Mucosa of descending colon (tissue), 3 donors: ENCODE results near the gene PPM1D. TPM values are rescaled to one million over a fixed set of nuclear protein-coding genes. Genes with fewer than 3 reads are reported as not detected.
"Not testable (repeated sequence)": the region's sequence is repeated elsewhere in the genome, so short reads cannot be mapped to it uniquely, and the experiment has no call there.

Source experiments
- ATAC-seq: fragments of 200-7000 bp; cut with Tn5 transposase; one replicate; pipeline ENCODE4 v1.9.1; 2020; ENCODE audit warnings: mild to moderate bottlenecking, moderate library complexity
- DNase-seq, 3 donors: peaks; one replicate each; pipeline ENCODE4 v3.0.0-alpha.2; 2020
- H3K36me3 ChIP-seq: fragments of 200-600 bp; one replicate; pipeline ENCODE4 v1.8.0; 2021; ENCODE audit warnings: low read depth, mild to moderate bottlenecking
- H3K4me1 ChIP-seq: fragments of 200-600 bp; one replicate; pipeline ENCODE4 v1.8.0; 2021; ENCODE audit warnings: low read depth, mild to moderate bottlenecking
- H3K4me3 ChIP-seq: fragments of 200-600 bp; one replicate; pipeline ENCODE4 v1.8.0; 2021; ENCODE audit warnings: mild to moderate bottlenecking
- H3K9me3 ChIP-seq: fragments of 200-600 bp; one replicate; pipeline ENCODE4 v1.8.0; 2021; ENCODE audit warnings: mild to moderate bottlenecking
- intact Hi-C, 2 donors: fragments of 100-400 bp; cut with DNase I in 1 of 2; cut with micrococcal nuclease in 1 of 2; formaldehyde crosslinking; loops; one replicate each; pipeline versions ENCODE4 v1.11.0 to v1.11.1; 2022; cut with DNase I, micrococcal nuclease
- total RNA-seq, 3 donors: library from RNA; stranded (reverse); fragmentation: NEBNext Ultra II Directional in 2 of 3; extraction: Animal tissue kit (Norgen Biotek cat#: 25700) in 2 of 3; gene quantifications; one replicate each; pipeline versions ENCODE4 v1.2.1 to v1.2.4, GENCODE V29; 2021 to 2023
- TF ChIP-seq, protein P1 (sequence below): fragments of 200-600 bp; IDR thresholded peaks from one replicate; pipeline ENCODE4 v1.8.0; 2022; ENCODE audit warnings: antibody characterized with exemption, mild to moderate bottlenecking
- donor health status: DM: no; HTN: no; CAD: no; lungs with moderate emphysema.
- donor health status: DM: no; HTN: no; CAD: no.
- donor health status: DM: no; HTN: yes; CAD: no.

Gene PPM1D
- total RNA-seq, 3 donors from 2014 or later = 16.0 to 20.6 (median 16.3) TPM

DNA sequence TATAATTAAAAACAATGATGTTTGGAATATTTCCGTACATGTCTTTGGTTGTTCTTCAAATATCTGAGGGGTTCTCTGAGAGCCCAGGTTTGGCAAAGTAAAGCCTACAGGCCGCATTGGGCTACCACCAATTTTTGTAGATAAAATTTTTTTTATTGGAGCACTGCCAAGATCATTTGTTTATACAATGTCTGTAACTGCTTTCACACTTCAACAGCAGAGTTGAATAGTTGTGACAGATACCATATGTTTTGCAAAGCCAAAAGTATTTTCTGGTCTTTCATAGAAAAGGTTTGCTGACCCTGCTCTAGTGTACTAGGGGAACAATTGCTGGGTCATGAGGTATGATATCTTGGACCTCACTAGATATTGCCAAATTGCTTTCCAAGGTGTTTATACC, 10.5 kb downstream of the PPM1D start:
- Histone ChIP-seq H3K36me3 (no peaks in the 10 kb centered on the region), H3K4me3 (no peak overlapping the region), H3K9me3 (no peaks in the 10 kb centered on the region), H3K4me1 (peaks cover 6% of the 10 kb centered on the region)
- intact Hi-C loops = no loop called here
- ATAC-seq (no peak), DNase-seq (no peak)
- TF ChIP-seq, protein P1, sequence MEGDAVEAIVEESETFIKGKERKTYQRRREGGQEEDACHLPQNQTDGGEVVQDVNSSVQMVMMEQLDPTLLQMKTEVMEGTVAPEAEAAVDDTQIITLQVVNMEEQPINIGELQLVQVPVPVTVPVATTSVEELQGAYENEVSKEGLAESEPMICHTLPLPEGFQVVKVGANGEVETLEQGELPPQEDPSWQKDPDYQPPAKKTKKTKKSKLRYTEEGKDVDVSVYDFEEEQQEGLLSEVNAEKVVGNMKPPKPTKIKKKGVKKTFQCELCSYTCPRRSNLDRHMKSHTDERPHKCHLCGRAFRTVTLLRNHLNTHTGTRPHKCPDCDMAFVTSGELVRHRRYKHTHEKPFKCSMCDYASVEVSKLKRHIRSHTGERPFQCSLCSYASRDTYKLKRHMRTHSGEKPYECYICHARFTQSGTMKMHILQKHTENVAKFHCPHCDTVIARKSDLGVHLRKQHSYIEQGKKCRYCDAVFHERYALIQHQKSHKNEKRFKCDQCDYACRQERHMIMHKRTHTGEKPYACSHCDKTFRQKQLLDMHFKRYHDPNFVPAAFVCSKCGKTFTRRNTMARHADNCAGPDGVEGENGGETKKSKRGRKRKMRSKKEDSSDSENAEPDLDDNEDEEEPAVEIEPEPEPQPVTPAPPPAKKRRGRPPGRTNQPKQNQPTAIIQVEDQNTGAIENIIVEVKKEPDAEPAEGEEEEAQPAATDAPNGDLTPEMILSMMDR = no peak

DNA sequence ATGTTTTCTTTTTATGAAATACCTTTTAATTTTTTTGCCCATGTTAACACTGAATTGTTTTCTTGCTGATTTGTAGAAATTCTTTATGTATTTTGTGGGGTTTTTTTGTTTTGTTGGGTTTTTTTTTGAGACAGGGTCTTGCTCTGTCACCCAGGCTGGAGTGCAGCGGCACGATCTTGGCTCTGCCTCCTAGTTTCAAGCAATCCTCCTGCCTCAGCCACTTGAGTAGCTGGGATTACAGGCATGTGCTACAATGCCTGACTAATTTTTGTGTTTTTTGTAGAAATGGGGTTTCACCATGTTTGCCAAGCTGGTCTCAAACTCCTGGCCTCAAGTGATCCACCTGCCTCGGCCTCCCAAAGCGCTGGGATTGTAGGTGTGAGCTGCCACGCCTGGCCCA, 11.3 kb downstream of the PPM1D start:
- H3K36me3 ChIP-seq, H3K9me3 ChIP-seq, H3K4me1 ChIP-seq, H3K4me3 ChIP-seq, intact Hi-C loops, ATAC-seq, DNase-seq: not testable (repeated sequence)

- Histone ChIP-seq H3K36me3 (no peaks in the 10 kb centered on the region), H3K4me3 (no peak overlapping the region), H3K9me3 (no peaks in the 10 kb centered on the region), H3K4me1 (peaks cover 6% of the 10 kb centered on the region)
- intact Hi-C loops = no loop called here
- TF ChIP-seq, protein P1 = no peak
- ATAC-seq = no peak
- no peak for DNase-seq
Measured at GRCh38 chr17:60613325-60613724, 13.3 kb downstream of the PPM1D start.

DNA sequence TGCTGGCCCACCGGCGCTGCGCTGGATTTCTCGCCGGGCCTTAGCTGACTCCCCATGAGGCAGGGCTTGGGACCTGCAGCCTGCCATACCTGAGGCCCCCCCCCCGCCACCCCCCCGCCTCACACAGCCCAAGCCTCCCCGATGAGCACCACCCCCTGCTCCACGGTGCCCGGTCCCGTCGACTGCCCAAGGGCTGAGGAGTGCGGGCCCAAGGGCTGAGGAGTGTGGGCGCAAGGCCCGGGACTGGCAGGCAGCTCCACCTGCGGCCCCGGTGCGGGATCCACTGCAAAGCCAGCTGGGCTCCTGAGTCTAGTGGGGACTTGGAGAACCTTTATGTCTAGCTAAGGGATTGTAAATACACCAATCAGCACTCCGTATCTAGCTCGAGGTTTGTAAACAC, 13.8 kb downstream of the PPM1D start:
- ATAC-seq, intact Hi-C loops, H3K4me3 ChIP-seq, DNase-seq, H3K9me3 ChIP-seq, H3K4me1 ChIP-seq, H3K36me3 ChIP-seq: not testable (repeated sequence)

- H3K36me3 ChIP-seq, H3K4me3 ChIP-seq, DNase-seq, H3K4me1 ChIP-seq, ATAC-seq, intact Hi-C loops, H3K9me3 ChIP-seq: not testable (repeated sequence)
Measured at GRCh38 chr17:60614247-60614646, 14.3 kb downstream of the PPM1D start.

DNA sequence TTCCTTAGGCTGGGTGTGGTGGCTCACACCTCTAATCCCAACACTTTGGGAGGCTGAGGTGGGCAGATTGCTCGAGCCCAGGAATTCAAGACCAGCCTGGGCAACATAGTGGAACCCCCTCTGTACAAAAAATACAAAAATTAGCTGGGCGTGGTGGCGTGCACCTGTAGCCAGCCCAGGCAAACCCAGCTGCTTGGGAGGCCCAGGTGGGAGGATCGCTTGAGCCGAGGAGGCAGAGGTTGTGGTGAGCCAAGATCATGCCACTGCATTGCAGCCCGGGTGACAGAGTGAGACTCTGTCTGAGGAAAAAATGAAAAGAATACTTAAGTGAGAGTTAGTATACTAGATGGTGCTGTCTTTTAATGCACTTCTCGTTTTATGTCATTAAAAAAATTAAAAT, 15.1 kb downstream of the PPM1D start:
- Histone ChIP-seq H3K4me1 (peaks cover 6% of the 10 kb centered on the region), H3K9me3 (no peaks in the 10 kb centered on the region), H3K4me3 (no peak overlapping the region), H3K36me3 (no peaks in the 10 kb centered on the region)
- TF ChIP-seq, protein P1 = no peak
- ATAC-seq (no peak), DNase-seq (no peak)
- intact Hi-C loops = no loop called here

DNA sequence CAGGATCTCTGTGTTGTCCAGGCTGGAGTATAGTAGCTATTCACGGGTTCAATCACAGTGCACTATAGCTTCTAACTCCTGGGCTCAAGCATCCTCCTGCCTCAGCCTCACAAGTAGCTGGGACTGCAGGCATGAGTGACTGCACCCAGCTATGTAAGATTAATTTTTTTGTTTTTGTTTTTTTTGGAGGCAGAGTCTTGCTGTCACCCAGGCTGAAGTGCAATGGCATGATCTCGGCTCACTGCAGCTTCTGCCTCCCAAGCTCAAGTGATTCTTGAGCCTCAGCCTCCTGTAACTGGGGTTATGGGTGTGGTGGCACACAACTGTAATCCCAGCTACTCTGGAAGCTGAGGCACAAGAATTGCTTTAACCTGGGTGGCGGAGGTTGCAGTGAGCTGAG, 15.8 kb downstream of the PPM1D start:
- TF ChIP-seq, protein P1 = no peak
- ATAC-seq (no peak), DNase-seq (no peak)
- intact Hi-C loops = no loop called here
- Histone ChIP-seq H3K4me1 (peaks cover 6% of the 10 kb centered on the region), H3K9me3 (no peaks in the 10 kb centered on the region), H3K4me3 (no peak overlapping the region), H3K36me3 (no peaks in the 10 kb centered on the region)
